SH-SY5Y (cell line): ENCODE data around the gene ERMP1.

Experiments used
- GATA2 ChIP-seq: IDR thresholded peaks from 2 replicates; pipeline ENCODE4 v1.6.1; 2011; ENCODE audit warnings: mild to moderate bottlenecking, low read depth, low read length
- GATA3 ChIP-seq: IDR thresholded peaks from 2 replicates; pipeline ENCODE4 v1.6.1; 2011; ENCODE audit warnings: low read depth, mild to moderate bottlenecking, low read length, moderate library complexity

The ERMP1 gene

GRCh38 chr9:5841771-5842573 lies 9.1 kb upstream of the ERMP1 start:
- TF ChIP-seq GATA2 (no peak), GATA3 (no peak)

DNA sequence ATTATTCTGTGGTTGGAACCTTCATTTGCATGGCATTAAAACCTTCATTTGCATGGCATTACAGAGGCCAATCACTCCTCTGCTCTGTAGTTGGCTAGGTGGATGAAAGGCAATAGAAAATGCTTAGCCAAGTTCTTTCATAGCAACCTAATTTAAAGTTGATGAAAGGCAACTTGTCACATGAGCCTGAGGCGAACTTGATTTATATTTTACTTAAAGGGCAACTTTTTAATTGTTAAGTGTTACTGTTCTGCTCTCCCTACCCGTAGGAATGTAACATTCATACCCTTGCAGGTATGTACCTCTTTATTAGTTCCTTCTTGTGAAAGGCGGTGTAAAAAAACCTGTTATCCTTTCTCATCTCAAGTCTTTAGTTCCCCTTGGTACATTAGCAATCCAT lies 7.9 kb upstream of the ERMP1 start:
- no peak for TF ChIP-seq GATA3
- TF ChIP-seq GATA2: no peak

DNA sequence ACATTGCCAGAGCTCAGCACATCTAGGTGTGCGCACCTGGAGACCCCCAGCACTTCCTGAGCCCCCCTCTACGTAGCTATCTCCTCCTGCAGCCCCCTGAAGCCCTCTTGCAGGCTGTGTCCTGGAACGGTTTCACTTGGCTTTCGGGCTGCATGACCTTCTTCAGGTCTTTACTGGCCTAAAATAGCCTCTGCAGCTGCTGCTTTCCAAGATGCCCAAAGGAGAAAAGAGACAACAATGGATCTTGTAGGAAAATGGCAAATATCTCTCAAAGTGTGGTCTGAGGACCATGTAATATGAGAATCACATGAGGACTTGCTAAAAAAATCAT lies 6.6 kb upstream of the ERMP1 start:
- no peak for TF ChIP-seq GATA3

DNA sequence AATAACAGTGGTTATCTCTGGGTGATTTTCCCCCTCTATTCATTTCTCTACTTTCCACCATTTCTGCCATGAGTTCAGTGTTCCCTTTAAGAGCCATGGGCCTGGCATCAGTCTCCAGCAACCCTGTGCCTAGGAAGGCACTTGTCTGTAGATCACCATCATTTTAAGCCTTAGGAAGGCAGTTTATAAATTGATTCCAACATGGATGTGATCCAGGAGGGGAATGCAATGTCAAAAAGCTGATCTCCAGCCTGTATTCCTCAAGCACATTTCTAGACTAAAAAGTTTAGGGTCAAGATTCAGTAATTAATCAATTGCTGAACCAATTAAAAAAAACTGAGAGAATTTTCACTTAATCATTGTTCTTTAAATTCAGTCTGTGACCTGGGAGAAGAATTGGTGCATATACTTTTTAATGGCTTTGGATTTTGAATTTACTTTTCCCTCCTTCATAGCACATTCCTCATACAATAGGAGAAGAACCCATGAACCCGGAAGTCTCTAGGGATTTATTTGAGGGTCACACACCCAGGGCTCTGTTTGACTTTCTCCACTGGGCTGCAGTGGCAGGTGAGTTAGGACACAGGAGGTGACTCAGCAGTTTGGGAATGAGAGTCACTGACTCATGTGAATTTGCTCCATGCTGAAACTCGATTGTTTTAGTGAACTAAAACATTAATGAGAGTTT lies 6.1 kb upstream of the ERMP1 start:
- TF ChIP-seq GATA2 (no peak), GATA3 (no peak)

GRCh38 chr9:5835808-5836207 lies 2.9 kb upstream of the ERMP1 start:
- TF ChIP-seq GATA3 (no peak), GATA2 (no peak)

DNA sequence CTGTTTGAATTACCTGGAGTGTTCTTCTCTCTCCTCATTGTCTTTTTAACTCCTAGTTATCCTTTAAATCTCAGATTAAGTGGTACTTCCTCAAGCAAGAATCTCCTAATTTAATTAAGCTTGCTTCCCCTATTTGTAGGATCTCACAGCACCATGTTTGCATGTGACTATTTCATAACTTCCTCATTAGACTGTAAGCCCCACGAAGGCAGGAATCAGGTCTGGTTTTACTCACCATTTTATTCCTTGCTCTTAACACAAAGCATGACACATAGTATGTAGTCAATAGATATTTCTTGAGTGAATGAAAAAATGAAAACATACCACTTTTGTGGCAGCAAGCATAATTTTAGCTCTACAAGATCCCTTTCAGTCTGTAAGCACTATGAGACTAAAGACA lies 1.3 kb upstream of the ERMP1 start:
- no peak for TF ChIP-seq GATA3
- TF ChIP-seq GATA2: no peak

DNA sequence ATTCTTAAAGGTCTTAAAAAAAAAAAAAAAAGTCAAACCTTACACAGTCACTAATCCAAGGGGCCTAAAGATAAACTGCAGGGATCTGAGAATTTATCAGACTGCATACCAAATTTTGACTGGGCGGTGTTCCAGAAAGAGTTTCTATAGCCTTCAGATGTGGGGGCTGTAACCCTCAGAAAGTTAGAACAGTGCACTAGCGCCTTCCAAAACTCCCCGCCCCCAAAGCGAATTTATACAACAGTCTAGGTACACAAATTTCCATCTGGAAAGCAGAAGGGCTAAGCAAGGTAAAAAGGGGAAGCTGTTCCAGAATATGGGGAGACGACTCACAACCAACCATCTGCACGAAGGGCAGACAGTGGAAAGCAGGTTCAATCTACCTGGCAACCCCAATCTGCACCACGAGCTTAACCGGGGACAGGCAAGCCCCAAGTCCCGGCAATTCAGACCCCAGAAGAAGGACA lies 813 bp downstream of the ERMP1 start:
- TF ChIP-seq GATA3 (no peak), GATA2 (no peak)

- TF ChIP-seq GATA3: no peak
- TF ChIP-seq GATA2: no peak
Observed at GRCh38 chr9:5825895-5826622, 6.9 kb downstream of the ERMP1 start.

DNA sequence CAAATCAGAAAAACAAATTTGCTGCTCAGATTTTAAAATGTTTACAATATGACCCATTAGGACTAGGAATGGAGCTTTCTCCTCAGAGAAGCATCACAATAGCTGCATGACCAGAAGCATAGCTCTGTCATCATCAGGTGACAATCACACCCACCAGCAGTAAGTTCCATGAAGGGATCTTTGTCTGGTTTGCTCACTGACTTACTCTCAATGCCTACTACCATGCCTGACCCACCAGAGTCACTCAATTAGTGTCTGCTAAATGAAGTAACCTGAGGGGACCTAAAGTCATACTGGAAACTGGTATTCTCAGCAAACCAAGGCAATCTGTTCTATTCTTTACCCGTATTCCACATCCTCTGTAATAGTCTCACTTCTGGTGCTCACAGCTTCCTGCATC lies 7.7 kb downstream of the ERMP1 start:
- TF ChIP-seq GATA2 (no peak), GATA3 (no peak)

DNA sequence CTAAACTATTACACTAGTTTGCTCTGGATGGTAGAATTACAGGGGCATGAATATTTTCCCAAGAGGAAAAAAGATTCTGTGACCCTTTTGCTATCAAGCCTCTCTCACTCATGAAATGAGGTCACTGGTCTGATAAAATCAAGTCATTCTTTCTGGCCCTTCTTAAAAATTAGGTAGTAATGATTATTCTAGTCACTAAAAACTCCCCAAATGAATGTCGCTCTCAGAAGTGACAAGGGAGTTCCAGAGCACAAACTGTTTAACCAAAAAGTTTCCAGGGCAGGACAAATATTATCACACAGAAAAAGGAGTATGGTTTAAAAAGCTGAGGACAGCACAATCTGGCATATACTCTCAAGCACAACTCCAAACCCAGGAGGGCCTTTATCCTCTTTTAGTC lies 12.5 kb downstream of the ERMP1 start:
- TF ChIP-seq GATA3 (no peak), GATA2 (no peak)

- TF ChIP-seq GATA2 (no peak), GATA3 (no peak)
Observed at GRCh38 chr9:5819174-5819573, 13.7 kb downstream of the ERMP1 start.

GRCh38 chr9:5818424-5819142 lies 14.3 kb downstream of the ERMP1 start:
- TF ChIP-seq GATA3: no peak
- no peak for TF ChIP-seq GATA2

- TF ChIP-seq GATA2 (no peak), GATA3 (no peak)
Observed at GRCh38 chr9:5817862-5818261, 15.1 kb downstream of the ERMP1 start.

DNA sequence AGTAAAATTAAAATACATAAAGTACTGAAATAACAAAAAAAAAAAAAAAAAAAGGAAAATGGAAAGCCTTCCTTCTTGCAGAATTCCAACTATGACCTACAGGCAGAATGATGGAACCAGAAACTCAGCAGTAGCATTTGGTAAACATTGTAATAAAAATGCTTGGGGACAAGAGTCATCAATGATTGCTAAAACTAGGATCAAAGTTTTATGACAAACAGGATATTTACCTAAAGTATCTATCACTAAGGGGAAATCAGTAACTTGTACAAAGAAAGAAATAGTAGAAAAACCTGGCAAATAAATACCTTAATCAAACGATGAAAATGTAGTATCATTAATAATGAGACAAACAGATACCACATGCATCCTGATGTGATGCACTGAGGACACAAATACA lies 17.5 kb downstream of the ERMP1 start:
- no peak for TF ChIP-seq GATA3
- TF ChIP-seq GATA2: no peak
